ENCODE data around the gene RTL9.

Gene RTL9

DNA sequence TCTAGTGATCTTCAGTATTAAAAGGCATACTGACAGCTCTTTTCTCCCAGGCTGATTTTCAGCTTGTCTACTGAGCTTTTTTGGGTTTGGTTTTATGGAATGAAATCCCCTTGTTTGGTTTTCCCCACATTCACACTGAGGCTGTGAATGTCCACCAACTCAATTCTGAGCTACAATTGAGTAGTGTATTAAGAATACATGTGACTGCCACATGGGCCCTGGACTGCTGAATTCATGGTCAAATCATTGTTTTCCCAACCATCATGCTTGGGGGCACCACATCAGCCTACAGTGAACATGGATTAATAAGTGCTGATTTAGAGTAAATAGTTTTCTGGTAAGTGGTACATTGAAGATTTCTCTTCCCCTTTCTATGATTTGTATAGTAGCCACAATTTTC, 32.4 kb downstream of the RTL9 start:
- no peak overlapping the region for H3K27ac ChIP-seq
- TF ChIP-seq, protein P1, sequence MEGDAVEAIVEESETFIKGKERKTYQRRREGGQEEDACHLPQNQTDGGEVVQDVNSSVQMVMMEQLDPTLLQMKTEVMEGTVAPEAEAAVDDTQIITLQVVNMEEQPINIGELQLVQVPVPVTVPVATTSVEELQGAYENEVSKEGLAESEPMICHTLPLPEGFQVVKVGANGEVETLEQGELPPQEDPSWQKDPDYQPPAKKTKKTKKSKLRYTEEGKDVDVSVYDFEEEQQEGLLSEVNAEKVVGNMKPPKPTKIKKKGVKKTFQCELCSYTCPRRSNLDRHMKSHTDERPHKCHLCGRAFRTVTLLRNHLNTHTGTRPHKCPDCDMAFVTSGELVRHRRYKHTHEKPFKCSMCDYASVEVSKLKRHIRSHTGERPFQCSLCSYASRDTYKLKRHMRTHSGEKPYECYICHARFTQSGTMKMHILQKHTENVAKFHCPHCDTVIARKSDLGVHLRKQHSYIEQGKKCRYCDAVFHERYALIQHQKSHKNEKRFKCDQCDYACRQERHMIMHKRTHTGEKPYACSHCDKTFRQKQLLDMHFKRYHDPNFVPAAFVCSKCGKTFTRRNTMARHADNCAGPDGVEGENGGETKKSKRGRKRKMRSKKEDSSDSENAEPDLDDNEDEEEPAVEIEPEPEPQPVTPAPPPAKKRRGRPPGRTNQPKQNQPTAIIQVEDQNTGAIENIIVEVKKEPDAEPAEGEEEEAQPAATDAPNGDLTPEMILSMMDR (conservative IDR thresholded peaks at IDR 0.05) = no peak

DNA sequence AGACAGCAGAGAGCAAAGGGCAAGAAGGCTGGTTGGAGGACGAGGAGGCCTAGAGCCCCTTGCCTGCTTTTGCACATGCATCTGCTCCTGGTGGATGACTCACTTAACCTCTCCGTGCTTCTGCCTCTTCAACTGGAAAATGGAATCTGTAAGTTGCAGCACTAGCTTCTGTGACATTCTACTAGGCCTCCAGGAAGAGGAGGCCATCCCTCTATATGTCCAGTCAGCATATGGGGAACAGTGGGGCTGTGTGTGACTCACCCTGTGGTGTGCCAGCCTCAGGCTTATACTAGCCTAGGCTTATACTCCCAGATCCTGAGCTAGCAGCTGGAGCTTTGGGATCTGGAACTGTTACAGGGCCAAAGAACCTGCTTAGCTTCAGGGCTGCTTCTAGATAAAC, 36.0 kb downstream of the RTL9 start:
- TF ChIP-seq, protein P1 (conservative IDR thresholded peaks at IDR 0.05) = no peak
- no peak overlapping the region for H3K27ac ChIP-seq

DNA sequence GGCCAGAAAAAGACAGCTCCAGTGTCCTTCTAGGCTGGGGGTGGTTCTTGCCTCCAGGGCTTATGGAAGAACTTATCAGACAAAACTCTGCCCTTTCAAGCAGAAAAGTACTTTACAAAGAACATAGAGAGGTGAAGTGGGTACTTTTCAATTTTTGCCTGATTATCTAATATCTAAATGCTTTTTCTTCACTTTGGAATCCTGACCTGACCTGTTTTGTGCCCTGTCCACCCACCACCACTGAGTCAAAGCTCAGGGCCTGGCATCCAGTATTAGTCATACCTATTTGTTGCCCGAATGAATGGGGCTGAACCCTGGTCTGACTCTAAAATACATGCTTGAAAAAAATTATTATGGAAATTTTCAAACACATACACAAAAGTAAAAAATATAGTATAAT, 37.2 kb downstream of the RTL9 start:
- TF ChIP-seq, protein P1 (conservative IDR thresholded peaks at IDR 0.05) = no peak
- H3K27ac ChIP-seq = no peak overlapping the region

- TF ChIP-seq, protein P1 (conservative IDR thresholded peaks at IDR 0.05) = no peak
Observed at GRCh38 chrX:110396735-110397134, 38.1 kb downstream of the RTL9 start.

DNA sequence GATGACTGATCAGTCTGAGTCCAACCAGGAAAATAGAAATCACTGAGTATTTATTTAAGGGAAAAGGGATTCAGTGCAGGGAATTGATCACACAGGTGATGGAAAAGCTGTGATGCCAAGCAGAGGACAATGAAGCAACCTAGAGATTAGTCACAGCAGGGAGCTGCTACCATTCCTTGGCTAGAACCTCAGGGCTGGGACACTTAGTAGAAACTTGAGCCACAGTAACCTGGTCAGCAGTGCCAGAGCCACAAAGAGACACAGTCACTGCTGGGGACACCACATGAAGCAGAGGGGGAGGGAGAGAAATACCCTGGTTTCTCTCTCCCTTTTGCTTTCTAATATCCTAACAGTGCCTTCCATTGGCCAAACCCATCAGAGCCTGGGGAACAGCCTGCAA, 38.7 kb downstream of the RTL9 start:
- TF ChIP-seq, protein P1 (conservative IDR thresholded peaks at IDR 0.05) = no peak
- no peak overlapping the region for H3K27ac ChIP-seq

More at GRCh38 chrX:110396735-110397134, 38.1 kb downstream of the RTL9 start:
- no peak overlapping the region for H3K27ac ChIP-seq

DNA sequence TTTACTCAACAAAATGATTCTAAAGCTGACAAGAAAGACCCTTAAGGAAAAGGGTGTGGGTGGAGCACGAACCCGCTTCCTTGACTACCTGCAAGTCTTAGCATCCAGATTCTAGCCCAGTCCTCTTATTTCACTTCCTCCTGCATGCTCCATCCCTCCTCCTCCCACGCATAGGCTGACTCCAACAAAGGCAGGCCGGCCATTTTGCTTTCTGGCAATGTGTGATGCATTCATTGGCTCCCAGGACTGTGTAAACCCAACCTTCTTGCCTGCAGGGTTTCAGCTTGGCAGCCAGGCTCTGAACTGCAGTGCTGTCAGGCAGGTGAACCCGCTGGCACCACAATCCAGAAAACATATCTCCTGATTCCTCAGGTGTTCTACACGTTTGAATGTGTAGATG, 39.3 kb downstream of the RTL9 start:
- no peak overlapping the region for H3K27ac ChIP-seq
- TF ChIP-seq, protein P1 (conservative IDR thresholded peaks at IDR 0.05) = no peak

DNA sequence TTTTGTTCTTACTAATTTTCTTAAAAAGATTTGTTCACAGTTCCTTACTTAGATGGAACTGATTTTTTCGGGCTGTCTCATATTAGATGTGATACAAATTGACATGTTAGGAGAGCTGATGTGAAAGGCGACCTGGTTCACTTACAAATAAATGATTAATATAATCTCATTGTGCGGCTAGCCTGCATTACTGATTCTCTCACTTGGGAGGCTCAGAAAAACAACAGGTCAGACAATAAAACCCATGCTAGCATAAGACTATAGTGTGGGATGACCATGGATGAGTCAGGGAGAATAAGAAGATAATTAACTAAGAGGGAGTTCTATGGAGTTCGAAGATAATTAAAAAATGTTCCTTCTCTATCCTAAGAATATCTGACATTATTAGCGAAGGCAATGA, 40.8 kb downstream of the RTL9 start:
- TF ChIP-seq, protein P1 (conservative IDR thresholded peaks at IDR 0.05) = no peak
- H3K27ac ChIP-seq = no peak overlapping the region

GRCh38 chrX:110399966-110400365, 41.3 kb downstream of the RTL9 start:
- H3K27ac ChIP-seq = no peak overlapping the region
- TF ChIP-seq, protein P1 (conservative IDR thresholded peaks at IDR 0.05) = no peak

All from VCaP (cell line).